H1 (cell line): ENCODE data around the gene POFUT2. TPM values are rescaled to one million over a fixed set of nuclear protein-coding genes. Genes with fewer than 3 reads are reported as not detected.
A peak's percentile ranks its signal among the peaks of the same experiment; 100 is the strongest.

Experiments
- BACH1 ChIP-seq: IDR thresholded peaks from 2 replicates; pipeline ENCODE4 v1.6.1; 2012; ENCODE audit warnings: low read length, improper control_type of control experiment
- BCL11A ChIP-seq, 2 experiments: IDR thresholded peaks; one replicate each; pipeline ENCODE4 v1.6.1; 2011; ENCODE audit warnings: low read depth in 2 of 2, low read length in 2 of 2, mild to moderate bottlenecking in 2 of 2
- FOSL1 ChIP-seq: IDR thresholded peaks from 2 replicates; pipeline ENCODE4 v1.6.1; 2011; ENCODE audit warnings: mild to moderate bottlenecking, low read depth, low read length, moderate library complexity; ENCODE audit not compliant: insufficient read depth
- GABPA ChIP-seq: IDR thresholded peaks from 2 replicates; pipeline ENCODE4 v1.6.1; 2011; ENCODE audit warnings: mild to moderate bottlenecking, low read length, moderate library complexity, borderline replicate concordance; ENCODE audit not compliant: insufficient read depth
- JUN ChIP-seq: IDR thresholded peaks from 2 replicates; pipeline ENCODE4 v1.6.1; 2011; ENCODE audit warnings: low read depth, mild to moderate bottlenecking, improper control_type of control experiment, low read length
- NANOG ChIP-seq: IDR thresholded peaks from 2 replicates; pipeline ENCODE4 v1.6.1; 2011; ENCODE audit warnings: low read length, low read depth, mild to moderate bottlenecking, inconsistent platforms; ENCODE audit not compliant: insufficient read depth, poor library complexity, severe bottlenecking
- PHF8 ChIP-seq: fragments of 200-600 bp; sonication (generic); conservative IDR thresholded peaks from 2 replicates; pipeline ENCODE4 v1.7.1; 2012; ENCODE audit warnings: low read depth, mild to moderate bottlenecking, inconsistent platforms, low read length, moderate library complexity
- POU5F1 ChIP-seq: IDR thresholded peaks from 2 replicates; pipeline ENCODE4 v1.6.1; 2011; ENCODE audit warnings: low read depth, mild to moderate bottlenecking, low read length, moderate library complexity
- SAP30 ChIP-seq: fragments of 300-600 bp; sonication (generic); IDR thresholded peaks from 2 replicates; pipeline ENCODE4 v1.7.1; 2012; ENCODE audit warnings: low read length, moderate library complexity, mild to moderate bottlenecking, inconsistent platforms; ENCODE audit not compliant: insufficient read depth, insufficient replicate concordance
- SP4 ChIP-seq: IDR thresholded peaks from 2 replicates; pipeline ENCODE4 v1.6.1; 2012; ENCODE audit warnings: low read length, inconsistent platforms
- SRF ChIP-seq: IDR thresholded peaks from 2 replicates; pipeline ENCODE4 v1.6.1; 2011; ENCODE audit warnings: mild to moderate bottlenecking, low read depth, low read length, moderate library complexity
- TAF1 ChIP-seq: IDR thresholded peaks from 2 replicates; pipeline ENCODE4 v1.6.1; 2011; ENCODE audit warnings: mild to moderate bottlenecking, low read depth, low read length
- YY1 ChIP-seq: IDR thresholded peaks from 2 replicates; pipeline ENCODE4 v1.6.1; 2011; ENCODE audit warnings: low read depth, mild to moderate bottlenecking, low read length
- ZNF274 ChIP-seq: IDR thresholded peaks from 2 replicates; pipeline ENCODE4 v1.7.0; 2012; ENCODE audit warnings: low read length, borderline replicate concordance; ENCODE audit errors: extremely low read depth
- polyA plus RNA-seq, 7 experiments: library from polyadenylated mRNA; depleted of rRNA in 3 of 7; stranded (reverse) in 5 of 7; unstranded in 2 of 7; fragments of >200 nt in 5 of 7; fragments of 200-250 nt in 2 of 7; gene quantifications; 1 replicate in 5 of 7; 2 replicates in 1 of 7; 4 replicates in 1 of 7; pipeline versions ENCODE4 v1.2.1 to v1.2.3, GENCODE V29; 2011 to 2013; ENCODE audit warnings: missing spikeins in 2 of 7, mixed read lengths in 2 of 7
- total RNA-seq: library from RNA; stranded (reverse); fragmentation: NEBNext Ultra II Directional; extraction: Animal tissue kit (Norgen Biotek cat#: 25700); gene quantifications from 2 replicates; pipeline ENCODE4 v1.2.1, GENCODE V29; 2021
- TF ChIP-seq, protein P1 (sequence below): IDR thresholded peaks from 2 replicates; pipeline ENCODE4 v1.6.1; 2012; ENCODE audit warnings: inconsistent platforms

POFUT2 gene
- total and polyA plus RNA-seq, 2 of the 8 experiments (the other 6 are each of a cell fraction or from before 2014, with no cell fraction given): 13.7 to 32.1 TPM

DNA sequence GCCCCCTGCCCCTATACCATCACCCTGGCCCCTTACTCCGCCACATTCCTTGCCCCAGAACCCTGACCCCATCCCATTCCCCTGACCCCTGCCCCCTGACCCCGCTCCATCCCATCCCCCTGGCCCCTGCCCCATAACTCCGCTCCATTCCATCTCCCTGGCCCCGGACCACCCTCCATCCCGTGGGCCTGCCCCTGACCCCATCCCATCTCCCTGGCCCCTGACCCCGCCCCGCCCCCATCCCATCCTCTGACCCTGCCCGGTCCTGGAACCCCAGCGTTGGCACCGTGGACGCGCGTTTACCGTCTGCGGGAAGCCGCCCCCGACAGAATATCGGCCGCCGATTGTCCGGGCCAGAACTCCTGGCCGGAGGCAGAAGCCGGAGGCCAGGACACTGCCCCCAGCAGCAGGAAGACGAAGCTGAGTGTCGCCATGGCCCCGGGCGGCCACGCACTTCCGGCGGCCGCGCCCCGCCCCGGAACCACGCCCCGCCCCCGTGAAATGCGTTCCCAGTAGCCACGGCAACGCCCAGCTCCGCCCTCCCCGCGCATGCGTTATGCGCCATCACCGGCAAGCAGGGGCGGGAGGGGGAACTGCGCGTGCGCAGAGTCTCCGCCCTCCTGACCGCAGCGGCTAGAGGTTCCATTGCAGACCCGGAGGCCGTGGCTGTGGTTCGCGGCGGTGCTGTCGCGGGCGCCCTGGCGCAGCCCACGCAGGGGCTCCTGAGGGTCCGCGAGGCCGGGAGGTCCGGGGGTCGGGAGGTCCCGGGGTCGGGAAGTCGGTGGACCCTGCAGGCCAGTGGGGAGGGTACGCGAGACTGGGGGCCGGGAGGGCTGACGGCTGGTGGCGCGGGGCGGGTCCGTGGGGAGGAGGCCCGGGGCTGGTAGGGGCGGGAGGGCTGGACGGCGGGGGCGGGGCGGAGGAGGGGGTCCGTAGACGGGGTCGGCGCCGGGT lies at the start of gene POFUT2 (continued):
- TF ChIP-seq SP4 (peak; percentile 70; the same call in 1 of the 2 replicates), BACH1 (peak; percentile 16; the same call in 1 of the 2 replicates), FOSL1 (no peak), NANOG (no peak), PHF8 (peak; percentile 72), TAF1 (peak; percentile 63), POU5F1 (no peak), GABPA (peak; percentile 67; the same call in 1 of the 2 replicates), SAP30 (no peak), ZNF274 (no peak), BCL11A (IDR thresholded peaks at IDR 0.05; ENCODE audit: low read depth in 2 of 2, low read length in 2 of 2) (no peak), SRF (no peak), JUN (no peak), YY1 (peak; percentile 66)
- TF ChIP-seq, protein P1, sequence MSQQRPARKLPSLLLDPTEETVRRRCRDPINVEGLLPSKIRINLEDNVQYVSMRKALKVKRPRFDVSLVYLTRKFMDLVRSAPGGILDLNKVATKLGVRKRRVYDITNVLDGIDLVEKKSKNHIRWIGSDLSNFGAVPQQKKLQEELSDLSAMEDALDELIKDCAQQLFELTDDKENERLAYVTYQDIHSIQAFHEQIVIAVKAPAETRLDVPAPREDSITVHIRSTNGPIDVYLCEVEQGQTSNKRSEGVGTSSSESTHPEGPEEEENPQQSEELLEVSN: peak; percentile 25; the same call in 1 of the 2 replicates
